GM20431 (cell line): ENCODE results near the gene MREG.
"Not testable (repeated sequence)": the region's sequence is repeated elsewhere in the genome, so short reads cannot be mapped to it uniquely, and the experiment has no call there.

Experiments
- in situ Hi-C: fragments of 300-500 bp; cut with MseI, MboI; formaldehyde crosslinking; loops from one replicate; pipeline ENCODE4 v1.15.0; 2020; ENCODE audit warnings: low sequenced_read_pairs; ENCODE audit not compliant: unreplicated experiment

Gene MREG

DNA sequence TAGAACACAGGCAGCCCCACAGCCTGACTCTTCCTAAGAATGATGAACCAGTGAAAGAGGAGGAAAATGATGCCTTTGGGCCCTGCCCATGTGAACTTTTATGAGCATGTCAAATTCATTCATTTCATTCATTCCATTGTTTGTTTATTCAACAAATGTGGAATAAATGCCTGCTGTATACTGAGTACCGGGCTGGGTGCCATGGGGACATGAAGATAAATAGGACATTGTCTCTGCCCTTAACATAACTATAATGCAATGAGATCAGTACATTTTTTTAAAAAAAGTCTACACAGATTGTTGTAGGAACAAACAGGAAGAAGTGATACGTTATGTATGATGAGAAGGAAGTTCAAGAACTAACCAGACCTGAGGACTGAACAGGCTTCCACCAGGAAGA is 14.7 kb downstream of the MREG start:
- in situ Hi-C loops = no loop called here

DNA sequence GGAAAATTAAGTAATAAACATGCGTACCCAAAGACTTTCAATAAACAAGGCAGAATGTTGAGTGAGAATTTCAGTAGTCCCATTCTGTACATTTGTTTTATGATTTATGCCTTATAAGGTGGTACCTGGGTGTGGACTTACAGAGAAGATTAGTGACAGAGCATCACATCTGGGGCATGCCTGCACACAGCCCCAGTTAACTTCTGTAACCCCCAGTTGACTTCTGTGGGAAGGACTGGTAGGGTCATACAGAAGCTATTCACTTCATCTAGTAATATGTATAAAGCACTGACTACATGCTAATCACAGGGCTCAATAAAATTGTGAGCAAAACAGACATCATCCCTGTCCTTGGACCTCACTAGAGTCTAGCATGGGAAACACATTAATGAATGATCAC is 16.1 kb downstream of the MREG start:
- in situ Hi-C loops = no loop called here

DNA sequence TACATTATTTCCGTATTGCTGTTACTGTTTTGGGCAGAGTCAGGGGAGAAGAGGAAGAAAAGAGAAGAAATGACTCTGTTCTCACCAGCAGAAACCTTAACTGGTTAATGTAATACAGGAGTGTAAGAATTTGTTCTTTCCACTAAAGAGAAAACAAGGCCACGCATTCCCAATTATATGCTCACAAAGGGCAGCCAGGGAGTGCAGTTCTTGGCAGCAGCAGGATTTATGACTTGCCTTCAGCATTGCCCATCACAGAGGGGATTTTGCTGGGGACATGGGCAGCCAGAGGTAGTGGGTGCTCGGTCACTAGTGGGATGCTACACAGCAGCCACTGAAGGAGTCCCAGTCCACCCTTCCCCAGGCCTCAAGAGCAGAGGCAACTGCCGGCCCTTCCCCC is 18.4 kb downstream of the MREG start:
- in situ Hi-C loops = no loop called here

DNA sequence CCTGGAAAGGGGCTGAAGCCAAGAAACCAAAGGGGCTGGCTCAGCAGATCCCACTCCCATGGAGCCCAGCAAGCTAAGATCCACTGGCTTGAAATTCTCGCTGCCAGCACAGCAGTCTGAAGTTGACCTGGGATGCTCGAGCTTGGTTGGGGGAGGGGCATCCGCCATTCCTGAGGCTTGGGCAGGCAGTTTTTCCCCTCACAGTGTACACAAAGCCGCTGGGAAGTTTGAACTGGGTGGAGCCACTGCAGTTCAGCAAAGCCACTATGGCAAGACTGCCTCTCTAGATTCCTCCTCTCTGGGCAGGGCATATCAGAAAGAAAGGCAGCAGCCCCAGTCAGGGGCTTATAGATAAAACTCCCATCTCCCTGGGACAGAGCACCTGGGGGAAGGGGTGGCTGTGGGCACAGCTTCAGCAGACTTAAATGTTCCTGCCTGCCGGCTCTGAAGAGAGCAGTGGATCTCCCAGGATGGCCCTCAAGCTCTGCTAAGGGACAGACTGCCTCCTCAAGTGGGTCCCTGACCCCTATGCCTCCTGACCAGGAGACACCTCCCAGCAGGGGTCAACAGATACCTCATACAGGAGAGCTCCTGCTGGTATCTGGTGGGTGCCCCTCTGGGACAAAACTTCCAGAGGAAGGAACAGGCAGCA is 24.7 kb downstream of the MREG start:
- in situ Hi-C loops = not testable (repeated sequence)

DNA sequence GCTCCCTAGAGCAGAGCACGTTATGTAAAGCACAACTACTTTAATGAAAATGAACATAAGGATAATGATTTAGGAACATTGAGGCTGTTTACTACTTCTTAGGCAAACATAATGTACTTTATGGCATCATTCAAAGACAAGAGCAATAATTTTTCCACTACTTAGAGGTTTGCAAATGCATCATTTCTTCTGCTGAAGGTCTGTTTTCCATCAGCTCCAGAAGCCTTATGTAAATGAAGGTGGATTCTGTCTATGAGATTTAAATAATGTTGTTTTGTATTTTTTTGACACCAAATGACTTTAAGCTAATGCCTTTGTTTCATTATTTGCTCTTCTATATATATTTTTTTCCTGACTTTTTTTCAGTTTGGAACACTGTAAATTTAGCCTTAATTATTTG is 28.1 kb downstream of the MREG start:
- in situ Hi-C loops = no loop called here

DNA sequence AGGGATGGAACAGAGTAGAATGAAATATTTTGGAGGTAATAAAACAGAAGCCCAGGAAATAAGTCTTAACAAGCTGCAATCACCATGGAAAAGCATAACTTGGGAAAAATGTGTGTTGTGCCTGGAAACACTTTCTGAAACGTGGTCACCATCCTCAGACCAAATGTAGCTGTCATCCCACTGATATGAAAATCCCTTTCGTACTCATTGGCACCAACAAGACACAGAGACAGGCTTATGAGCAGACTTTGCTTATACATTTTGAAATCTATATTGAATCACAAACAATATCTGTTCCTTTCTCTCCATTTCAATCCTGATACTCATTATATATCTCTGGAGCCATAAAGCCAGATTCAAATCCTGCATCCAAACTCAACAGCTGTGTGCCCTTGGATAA is 28.7 kb downstream of the MREG start:
- in situ Hi-C loops = no loop called here

DNA sequence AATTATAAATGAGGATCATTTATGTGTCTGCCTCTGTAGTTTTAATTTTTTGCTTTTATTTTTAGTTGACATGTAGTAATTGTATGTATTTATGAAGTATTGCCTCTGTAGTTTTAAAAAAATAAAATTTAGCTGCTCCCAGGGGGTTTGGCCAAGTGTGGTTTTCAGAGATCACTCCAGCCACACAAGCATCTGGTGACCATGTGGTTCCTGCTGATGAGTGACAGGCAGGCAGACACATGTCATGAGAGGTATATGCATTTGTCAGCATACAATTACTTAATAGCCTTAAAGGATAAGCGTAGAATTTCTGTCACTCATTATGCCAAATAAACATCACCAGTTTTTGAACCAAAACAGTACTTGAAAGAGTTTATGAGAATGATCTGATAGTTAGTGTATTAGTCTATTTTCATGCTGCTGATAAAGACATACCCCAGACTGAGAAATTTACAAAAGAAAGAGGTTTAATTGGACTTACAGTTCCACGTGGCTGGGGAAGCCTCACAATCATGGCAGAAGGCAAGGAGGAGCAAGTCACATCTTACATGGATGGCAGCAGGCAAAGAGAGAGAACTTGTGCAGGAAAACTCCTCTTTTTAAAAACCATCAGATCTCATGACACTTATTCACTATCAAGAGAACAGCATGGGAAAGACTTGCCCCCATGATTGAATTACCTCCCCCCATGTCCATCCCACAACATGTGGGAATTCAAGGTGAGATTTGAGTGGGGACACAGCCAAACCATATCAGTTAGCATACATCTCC is 29.6 kb downstream of the MREG start:
- in situ Hi-C loops = no loop called here

DNA sequence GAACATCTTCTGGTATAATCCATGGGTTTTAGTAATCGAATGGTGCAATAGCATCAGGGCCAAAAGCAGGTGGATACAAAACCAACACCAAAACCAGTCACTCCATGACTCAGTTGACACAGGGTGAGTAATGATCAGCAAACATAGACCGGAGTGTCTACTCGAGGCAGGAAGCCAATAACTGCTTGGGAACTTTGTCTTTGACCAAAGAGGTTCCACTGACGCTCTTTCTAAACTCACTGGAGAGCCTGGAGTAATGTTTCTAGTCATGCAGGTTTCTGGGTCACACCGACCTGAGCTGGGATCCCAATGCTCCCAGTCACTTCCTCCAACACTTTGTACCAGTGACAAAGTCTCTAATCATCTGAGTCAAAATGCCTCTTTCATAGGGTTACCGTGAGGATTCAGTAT is 30.9 kb downstream of the MREG start:
- in situ Hi-C loops = no loop called here

DNA sequence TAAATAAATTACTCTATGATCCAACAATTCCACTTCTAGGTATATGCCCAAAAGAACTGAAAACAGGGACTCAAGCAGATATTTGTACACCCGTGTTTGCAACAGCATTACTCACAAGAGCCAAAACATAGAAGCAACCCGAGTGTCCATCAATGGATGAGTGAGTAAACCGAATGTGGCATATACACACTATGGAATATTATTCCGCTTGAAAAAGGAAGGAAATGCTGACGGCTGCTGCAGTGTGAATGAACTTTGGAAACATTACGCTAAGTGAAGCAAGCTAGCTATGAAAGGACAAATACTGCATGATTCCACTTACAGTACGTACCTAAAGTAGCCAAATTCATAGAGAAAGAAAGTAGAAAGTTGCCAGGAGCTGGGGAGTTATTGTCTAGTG is 32.2 kb downstream of the MREG start:
- in situ Hi-C loops = no loop called here

DNA sequence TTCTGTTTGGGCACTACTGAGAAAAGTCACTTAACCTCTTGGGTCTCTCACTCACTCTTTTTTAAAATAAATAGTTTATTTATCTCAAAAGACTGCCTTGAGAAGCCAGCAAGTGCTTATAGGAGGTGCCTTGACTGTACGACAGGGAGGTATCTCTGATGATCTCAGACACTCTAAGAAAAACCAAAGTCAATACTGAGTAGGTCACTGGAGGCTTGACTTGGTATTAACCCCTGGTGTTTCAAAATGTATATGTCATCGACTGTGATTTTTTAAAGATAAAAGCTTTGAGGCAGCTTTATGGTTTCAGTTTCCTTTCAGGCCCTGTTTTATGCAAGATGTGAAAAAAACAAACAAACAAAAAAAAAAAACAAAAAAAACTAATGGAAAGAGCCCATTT is 33.7 kb downstream of the MREG start:
- in situ Hi-C loops = no loop called here

DNA sequence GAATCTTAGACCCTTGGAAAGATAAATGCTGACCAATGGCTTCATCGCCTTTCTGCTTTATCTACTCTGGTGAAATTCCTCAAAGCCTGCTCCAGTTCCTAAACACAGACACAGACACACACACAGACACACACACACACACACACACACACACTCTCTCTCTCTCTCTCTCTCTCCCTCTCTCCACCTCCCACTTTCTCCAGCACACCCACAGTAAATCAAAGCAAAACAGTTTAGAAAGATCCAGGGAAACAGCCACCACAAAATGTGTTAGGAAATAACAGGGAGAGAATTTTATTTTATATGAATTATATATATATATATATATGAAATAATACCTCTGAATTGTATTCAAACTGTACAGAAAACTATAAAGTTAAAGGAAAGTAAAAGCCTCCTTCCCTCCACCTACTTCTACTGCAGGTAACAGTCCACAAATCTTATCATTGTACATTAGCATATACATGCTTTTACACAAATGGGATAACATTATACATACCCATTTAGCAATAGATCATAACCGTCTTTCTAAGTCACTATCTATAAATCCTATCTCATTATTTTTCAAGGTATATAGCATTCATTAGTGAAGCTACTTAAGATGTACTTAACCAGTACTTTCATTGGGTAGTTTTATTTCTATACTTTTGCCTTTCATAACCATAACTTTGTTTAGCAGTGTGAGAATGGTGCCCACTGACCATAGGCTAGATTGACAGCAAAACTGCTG is 38.5 kb downstream of the MREG start:
- in situ Hi-C loops = no loop called here

DNA sequence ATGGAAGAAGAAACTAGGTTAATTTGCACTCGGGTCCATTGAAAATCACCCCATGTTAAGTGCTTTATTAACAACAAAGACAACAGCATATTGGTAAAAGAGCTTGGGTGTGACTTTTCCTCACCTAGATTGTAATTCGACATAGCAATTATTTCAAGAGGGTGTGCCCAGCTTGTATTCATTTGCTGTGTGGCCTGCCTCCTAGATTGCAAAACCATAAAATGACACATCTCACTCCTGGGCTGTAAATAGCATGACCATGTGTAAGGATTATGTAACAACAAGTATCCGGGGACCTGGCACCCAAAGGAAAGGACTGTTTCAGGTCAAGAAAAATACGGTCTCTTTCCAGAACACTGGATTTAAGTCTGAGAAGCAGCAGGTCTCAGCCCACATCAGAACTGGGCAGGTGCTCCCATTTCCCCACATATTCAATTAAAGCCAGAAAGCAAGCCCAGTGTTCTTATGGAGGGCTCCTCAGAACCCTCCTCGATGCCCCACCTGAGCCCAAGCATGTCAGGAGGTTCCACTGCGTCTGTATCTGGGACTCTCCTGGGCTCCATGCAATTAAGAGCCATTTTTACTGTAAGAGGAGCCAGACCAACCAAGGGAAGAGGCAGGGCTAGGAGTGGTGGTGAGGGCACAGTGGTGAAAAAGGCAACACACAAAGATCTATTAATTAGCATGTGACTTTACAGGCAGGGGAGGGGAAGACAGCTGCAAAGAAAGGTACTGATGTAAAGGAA is 39.2 kb downstream of the MREG start:
- in situ Hi-C loops = no loop called here

DNA sequence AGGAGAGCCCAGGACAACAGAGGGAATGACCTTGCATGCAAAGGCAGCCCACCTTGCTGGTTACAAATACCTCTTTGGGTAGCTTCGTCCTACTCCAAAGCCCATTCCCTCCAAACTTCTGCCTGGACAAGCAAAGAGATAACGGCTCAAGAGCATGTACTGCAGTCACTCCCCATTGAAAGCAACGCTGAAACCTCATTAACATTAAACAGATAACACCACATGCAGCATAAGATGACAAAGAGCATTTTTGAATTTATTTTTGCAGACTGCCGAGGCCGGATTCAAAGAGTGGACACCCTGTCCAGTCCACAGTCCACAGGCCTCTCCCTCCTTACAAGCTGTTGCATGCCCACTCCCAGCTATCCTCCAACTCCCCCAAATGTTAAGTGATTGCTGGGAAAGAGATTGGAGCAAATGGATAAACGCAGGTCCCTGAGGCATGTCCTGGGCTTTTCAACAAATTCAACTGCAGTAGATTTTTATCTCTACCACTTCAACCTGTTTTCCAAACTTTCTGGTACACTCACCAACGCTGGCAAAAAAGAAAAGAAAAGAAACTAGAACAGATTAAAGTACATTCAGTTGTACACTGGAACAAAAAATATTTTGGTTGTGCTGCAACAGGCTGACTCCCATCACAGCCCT is 40.1 kb downstream of the MREG start:
- in situ Hi-C loops = no loop called here

DNA sequence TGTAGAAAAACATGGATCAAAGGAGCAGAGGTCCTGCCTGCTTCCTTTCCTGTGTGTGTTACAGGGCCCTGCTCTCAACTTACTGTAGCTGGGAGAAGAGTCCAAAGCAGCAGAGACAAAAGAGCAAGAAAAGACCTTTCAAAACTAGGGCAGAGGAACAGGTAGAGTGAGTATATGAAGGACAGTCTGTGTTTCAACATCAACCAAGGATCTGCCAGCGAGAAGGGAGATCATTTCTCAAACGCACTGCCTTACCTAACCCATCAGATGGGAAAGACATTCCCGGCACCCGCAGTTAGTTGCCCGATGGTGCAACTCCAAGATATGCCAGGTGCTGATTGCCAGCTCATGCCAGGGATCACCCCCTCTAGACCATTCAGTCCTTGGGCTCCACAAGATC is 41.7 kb downstream of the MREG start:
- in situ Hi-C loops = no loop called here

DNA sequence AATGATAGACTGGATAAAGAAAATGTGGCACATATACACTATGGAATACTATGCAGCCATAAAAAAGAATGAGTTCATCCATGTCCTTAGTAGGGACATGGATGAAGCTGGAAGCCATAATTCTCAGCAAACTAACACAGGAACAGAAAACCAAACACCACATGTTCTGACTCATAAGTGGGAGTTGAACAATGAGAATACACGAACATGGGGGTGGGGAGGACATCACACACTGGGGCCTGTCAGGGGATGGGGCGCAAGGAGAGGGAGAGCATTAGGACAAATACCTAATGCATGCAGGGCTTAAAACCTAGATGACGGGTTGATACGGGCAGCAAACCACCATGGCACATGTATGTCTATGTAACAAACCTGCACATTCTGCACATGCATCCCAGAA is 42.5 kb downstream of the MREG start:
- in situ Hi-C loops = not testable (repeated sequence)

DNA sequence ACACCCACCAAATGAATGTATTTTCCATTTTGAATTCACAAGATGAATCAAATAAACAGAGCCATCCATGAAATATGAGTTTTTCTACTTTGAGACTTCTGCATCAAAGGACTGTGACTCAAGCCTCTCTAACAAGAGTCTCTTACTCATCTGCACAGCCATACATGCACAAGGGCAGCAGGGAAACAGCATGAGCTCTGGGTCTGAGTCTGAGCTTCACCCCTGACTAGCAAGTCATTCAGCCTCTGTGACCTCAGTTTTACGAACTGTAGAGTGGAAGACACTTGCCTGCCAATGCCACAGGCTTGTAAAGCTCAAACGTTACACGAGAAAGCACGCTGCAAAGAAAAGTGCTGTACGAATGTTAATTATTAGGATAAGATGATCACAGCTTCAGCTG is 42.9 kb downstream of the MREG start:
- in situ Hi-C loops = no loop called here

DNA sequence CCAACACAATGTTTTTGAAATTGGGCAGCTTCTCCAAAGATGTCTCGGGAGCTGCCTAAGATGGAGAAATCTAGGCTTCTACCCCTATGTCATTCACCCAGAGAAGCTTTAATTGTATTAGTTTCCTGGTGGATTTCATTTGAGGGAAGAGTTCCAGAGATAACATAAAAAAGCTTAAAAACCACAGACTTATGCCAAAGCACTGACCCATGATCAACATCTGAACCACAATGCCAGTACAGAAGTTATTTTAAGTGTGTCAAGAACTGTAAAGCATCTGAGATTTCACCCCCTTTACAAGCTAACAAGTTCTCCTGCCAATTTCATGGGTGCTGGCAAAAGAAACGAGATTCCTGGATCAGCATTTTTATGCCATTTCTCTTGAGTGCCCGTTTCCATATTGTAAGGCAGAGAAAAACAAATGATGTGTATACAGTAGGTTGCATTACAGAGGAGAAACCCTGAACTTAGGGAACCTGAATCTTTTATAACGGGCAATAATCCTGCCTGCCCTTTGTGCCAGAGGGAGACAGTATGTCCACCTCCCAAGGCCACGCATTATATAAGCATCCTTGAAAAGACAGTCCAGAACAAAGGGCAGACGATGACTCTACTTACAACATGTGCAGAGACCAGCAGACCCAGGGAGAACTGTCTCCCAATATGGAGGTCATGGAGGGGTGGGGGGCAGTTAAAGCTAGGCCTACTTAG is 44.1 kb downstream of the MREG start:
- in situ Hi-C loops = no loop called here

DNA sequence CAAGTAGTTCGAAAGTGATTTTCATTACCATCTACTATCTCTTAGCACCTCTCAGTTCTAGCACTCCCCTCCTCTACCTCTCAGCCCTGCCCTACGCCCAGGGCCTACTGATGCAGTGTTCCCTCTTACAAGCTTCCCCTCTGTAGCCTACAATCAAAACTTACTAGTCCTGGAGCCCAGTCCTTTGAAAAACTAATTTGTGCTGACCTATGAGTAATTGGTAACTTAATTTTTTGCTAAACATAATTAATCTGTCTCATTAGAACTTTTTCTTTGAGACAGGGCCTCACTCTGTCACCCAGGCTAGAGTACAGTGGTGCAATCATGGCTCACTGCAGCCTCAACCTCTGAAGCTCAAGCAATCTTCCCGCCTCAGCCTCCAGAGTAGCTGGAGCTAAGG is 44.9 kb downstream of the MREG start:
- in situ Hi-C loops = no loop called here

DNA sequence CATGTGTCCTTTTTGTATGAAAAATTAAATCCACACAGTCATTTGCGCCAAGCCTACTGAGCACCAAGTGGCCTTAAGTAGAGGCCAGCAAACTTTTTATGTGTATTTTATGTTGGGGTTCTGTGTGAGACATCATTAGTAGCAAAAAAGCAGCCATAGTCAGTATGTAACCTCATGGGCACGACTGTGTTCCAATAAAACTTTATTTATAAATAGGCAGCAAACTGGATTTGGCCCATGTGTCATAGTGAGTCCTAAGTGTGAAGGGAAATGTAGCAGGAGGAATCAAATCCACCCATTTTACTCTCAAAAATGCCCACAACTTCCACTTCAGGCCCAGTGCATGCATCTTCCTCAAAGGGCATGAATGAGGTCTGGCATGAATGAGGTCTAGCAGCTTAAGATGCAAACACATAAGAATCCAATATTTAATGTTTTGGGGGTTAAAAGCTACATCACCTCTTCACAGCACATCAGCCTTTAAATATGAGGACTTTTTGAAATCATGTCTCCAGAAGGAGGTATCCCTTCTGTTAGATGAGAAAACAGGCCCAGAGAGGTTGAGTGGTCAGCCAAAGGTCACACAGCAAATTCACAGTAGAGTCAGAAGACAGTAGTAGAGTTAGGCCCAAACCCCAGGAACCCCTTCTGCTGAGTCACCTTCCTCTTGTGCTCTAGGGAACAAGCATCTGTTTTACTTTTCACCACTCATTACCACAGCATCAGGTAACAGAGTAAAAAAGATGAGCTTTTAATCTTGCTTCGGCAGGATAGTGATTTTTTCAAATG is 45.6 kb downstream of the MREG start:
- in situ Hi-C loops = no loop called here
